ENCODE data around the gene ENPP3.

Gene ENPP3

DNA sequence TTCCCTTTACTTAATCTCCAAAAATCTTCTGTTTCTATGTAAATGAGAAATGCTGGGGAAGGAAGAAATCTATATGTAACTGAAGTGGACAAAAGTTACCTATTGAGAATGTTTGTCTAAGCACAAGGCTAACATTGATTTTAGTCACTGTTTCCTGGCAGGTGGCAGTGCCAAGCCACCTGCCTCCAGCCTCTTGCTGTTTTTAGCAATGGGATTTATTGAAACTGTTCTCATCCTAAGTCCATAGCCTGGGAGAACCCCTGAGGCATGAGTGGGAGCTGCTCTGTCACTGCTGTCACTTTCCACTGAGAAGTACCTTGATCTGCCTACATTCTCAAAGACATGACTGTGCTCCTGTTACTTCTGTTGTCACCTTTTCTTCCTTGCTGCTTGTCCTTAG is 14.7 kb downstream of the ENPP3 start:
- no peak for TF ChIP-seq CTCF (IDR thresholded peaks at IDR 0.05; ENCODE audit: low read depth, low read length, missing control alignments)
- H3K4me3 ChIP-seq (replicated peaks; ENCODE audit: low read depth, low read length), result no peak overlapping the region
- no peak for DNase-seq (ENCODE audit: extremely low read depth, low read depth)

DNA sequence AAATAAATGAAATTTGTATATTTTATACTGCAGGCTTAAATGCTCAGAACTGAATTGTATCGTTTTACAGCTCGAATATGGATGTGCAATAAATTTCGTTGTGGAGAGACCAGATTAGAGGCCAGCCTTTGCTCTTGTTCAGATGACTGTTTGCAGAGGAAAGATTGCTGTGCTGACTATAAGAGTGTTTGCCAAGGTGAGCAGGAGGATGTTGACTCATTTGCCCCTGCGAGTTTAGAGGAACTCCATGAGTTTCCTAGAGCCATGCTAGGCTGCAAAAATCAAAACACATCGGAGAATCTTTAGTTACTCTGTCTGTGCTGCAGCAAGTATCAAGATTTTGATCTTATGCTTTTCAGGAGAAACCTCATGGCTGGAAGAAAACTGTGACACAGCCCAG is 15.4 kb downstream of the ENPP3 start:
- H3K4me3 ChIP-seq (replicated peaks; ENCODE audit: low read depth, low read length), result no peak overlapping the region
- no peak for DNase-seq (ENCODE audit: extremely low read depth, low read depth)
- TF ChIP-seq CTCF (IDR thresholded peaks at IDR 0.05; ENCODE audit: low read depth, low read length, missing control alignments), result no peak

GRCh38 chr6:131654326-131654725 is 17.2 kb downstream of the ENPP3 start:
- no peak for TF ChIP-seq CTCF (IDR thresholded peaks at IDR 0.05; ENCODE audit: low read depth, low read length, missing control alignments)
- H3K4me3 ChIP-seq (replicated peaks; ENCODE audit: low read depth, low read length), result no peak overlapping the region
- no peak for DNase-seq (ENCODE audit: extremely low read depth, low read depth)

DNA sequence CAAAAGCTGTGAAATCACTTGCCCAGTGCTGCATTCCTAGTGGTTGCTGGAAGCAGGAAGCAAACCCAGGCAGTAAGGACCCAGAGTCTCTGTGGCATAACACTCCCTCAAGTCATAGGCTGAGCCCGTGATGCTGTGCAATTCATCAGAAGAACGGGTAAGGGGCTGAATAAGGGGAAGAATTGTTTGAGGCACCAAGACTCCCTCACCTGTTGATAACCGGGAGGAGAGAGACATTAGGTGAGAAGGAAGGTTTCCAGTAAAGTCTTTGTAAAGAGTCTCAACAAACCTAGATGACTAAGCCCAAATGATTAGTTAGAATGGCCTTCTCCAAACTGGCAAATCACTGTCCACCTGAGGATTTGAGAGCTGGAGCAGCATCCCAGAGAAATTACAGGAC is 18.3 kb downstream of the ENPP3 start:
- no peak for DNase-seq (ENCODE audit: extremely low read depth, low read depth)
- no peak for TF ChIP-seq CTCF (IDR thresholded peaks at IDR 0.05; ENCODE audit: low read depth, low read length, missing control alignments)
- no peak overlapping the region for H3K4me3 ChIP-seq (replicated peaks; ENCODE audit: low read depth, low read length)

GRCh38 chr6:131655951-131656350 is 18.8 kb downstream of the ENPP3 start:
- no peak for TF ChIP-seq CTCF (IDR thresholded peaks at IDR 0.05; ENCODE audit: low read depth, low read length, missing control alignments)
- H3K4me3 ChIP-seq (replicated peaks; ENCODE audit: low read depth, low read length), result no peak overlapping the region

DNA sequence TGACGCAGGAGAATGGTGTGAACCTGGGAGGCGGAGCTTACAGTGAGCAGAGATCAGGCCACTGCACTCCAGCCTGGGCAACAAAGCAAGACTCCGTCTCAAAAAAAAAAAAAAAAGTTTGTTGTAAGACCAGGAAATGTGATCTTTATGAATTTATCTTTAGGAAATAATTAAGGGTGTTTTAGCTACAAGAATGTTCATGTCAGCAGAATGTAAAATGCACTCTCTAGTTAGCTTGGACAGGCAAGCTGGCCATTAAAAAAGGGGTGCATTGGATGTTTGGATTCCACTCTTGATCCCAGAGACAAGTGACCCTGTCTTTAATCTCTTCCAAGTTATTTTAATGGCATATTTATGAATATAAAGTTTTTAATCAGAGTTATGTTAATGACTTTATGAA is 19.6 kb downstream of the ENPP3 start:
- TF ChIP-seq CTCF (IDR thresholded peaks at IDR 0.05; ENCODE audit: low read depth, low read length, missing control alignments), result no peak
- H3K4me3 ChIP-seq (replicated peaks; ENCODE audit: low read depth, low read length), result no peak overlapping the region
- DNase-seq (ENCODE audit: extremely low read depth, low read depth), result no peak

More at GRCh38 chr6:131655951-131656350, 18.8 kb downstream of the ENPP3 start:
- DNase-seq (ENCODE audit: extremely low read depth, low read depth), result no peak

DNA sequence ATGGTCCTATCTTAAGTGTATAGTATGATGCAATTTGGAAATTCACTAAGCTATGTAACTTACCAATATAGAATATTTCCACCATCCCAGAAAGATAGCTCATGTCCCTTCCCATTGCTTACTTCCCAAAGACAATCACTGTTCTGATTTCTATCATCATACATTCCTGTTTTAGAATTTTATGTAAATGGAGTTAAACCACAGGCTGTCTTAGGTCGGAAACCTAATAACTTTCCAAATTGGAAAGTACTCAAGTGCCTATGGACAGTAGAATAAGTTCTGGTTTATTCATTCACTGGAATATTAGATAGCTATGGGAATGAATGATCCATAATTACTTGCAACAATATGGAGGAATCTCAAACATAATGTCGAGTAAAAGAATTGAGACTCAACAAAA is 20.1 kb downstream of the ENPP3 start:
- TF ChIP-seq CTCF (IDR thresholded peaks at IDR 0.05; ENCODE audit: low read depth, low read length, missing control alignments), result no peak
- no peak overlapping the region for H3K4me3 ChIP-seq (replicated peaks; ENCODE audit: low read depth, low read length)
- DNase-seq (ENCODE audit: extremely low read depth, low read depth), result no peak

All from HFF-Myc (cell line).